Spinal cord (tissue), 10 donors: ENCODE data around the gene TMEM120A. TPM values are rescaled to one million over a fixed set of nuclear protein-coding genes. Genes with fewer than 3 reads are reported as not detected.
A peak's percentile ranks its signal among the peaks of the same experiment; 100 is the strongest.

Experiments
- DNase-seq, 6 donors: peaks; one replicate each; pipeline versions ENCODE4 v3.0.0 to v3.0.0-alpha.2; 2013 to 2015; ENCODE audit warnings: low spot score in 6 of 6, low read depth in 4 of 6
- H3K27ac ChIP-seq: one replicate; pipeline ENCODE4 v1.5.1; 2013; ENCODE audit warnings: low read depth, low read length, control low read depth
- H3K27me3 ChIP-seq: one replicate; pipeline ENCODE4 v1.6.1; 2013; ENCODE audit warnings: low read length; ENCODE audit not compliant: control insufficient read depth, insufficient read depth
- H3K36me3 ChIP-seq: one replicate; pipeline ENCODE4 v1.6.1; 2013; ENCODE audit warnings: low read length; ENCODE audit not compliant: control insufficient read depth, insufficient read depth
- H3K4me1 ChIP-seq: one replicate; pipeline ENCODE4 v1.6.1; 2013; ENCODE audit warnings: low read length; ENCODE audit not compliant: control insufficient read depth, insufficient read depth
- H3K4me3 ChIP-seq: one replicate; pipeline ENCODE4 v1.5.1; 2013; ENCODE audit warnings: low read depth, low read length, control low read depth
- H3K9me3 ChIP-seq: one replicate; pipeline ENCODE4 v1.6.1; 2013; ENCODE audit warnings: low read length; ENCODE audit not compliant: control insufficient read depth, insufficient read depth
- WGBS: methylation state at CpG from one replicate; pipeline ENCODE4 v1.1.5; 2013; ENCODE audit warnings: missing lambda C conversion rate; ENCODE audit not compliant: insufficient coverage; 5-methylcytosine and 5-hydroxymethylcytosine counted together
- polyA plus RNA-seq, 2 donors: library from polyadenylated mRNA; unstranded; fragments of 120-200 nt; gene quantifications; one replicate each; pipeline ENCODE4 v1.2.1, GENCODE V29; 2013; ENCODE audit not compliant: insufficient read length in 2 of 2
- total RNA-seq, 2 donors: library from RNA; depleted of rRNA in 1 of 2; stranded (reverse); fragments of 120-200 nt in 1 of 2; fragments of >200 nt in 1 of 2; gene quantifications; one replicate each; pipeline versions ENCODE4 v1.2.3 to v1.2.4, GENCODE V29; 2013 to 2014
- donor health status: healthy.

The TMEM120A gene
- total and polyA plus RNA-seq, 4 donors: 17.2 to 104 (median 62.4) TPM

- Histone ChIP-seq H3K27me3 (no peaks in the 10 kb centered on the region), H3K27ac (no peak overlapping the region), H3K9me3 (no peaks in the 10 kb centered on the region), H3K4me3 (no peak overlapping the region), H3K36me3 (peaks cover 86% of the 10 kb centered on the region), H3K4me1 (peaks cover 7% of the 10 kb centered on the region)
- WGBS: 91% methylated on average over 17 of the region's 22 CpGs
- no peak for DNase-seq
Observed at GRCh38 chr7:75982306-75983064, 11.9 kb downstream of the TMEM120A start.

GRCh38 chr7:75981453-75982305 is 12.7 kb downstream of the TMEM120A start:
- WGBS: 92% methylated on average over 36 of the region's 38 CpGs
- Histone ChIP-seq H3K27me3 (no peaks in the 10 kb centered on the region), H3K9me3 (no peaks in the 10 kb centered on the region), H3K4me3 (no peak overlapping the region), H3K27ac (no peak overlapping the region), H3K4me1 (peaks cover 8% of the 10 kb centered on the region), H3K36me3 (peaks cover 78% of the 10 kb centered on the region)
- DNase-seq: no peak

DNA sequence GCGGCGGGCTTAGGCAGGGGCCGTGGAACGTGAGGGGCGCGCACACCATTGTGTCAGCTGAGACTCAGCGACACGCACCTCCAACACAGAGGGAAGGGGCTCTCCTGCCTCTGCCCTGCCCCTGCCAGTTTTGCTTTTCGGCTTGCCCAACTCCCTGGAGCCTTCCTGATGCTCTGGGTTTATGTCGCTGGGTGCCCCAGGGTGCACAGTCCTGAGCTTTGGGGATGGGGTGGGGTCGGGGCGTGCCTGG is 13.3 kb downstream of the TMEM120A start:
- H3K4me3 ChIP-seq: no peak overlapping the region
- H3K4me1 ChIP-seq: peaks cover 8% of the 10 kb centered on the region
- DNase-seq: no peak
- H3K27me3 ChIP-seq: no peaks in the 10 kb centered on the region
- no peak overlapping the region for H3K27ac ChIP-seq
- H3K9me3 ChIP-seq: no peaks in the 10 kb centered on the region
- peaks cover 73% of the 10 kb centered on the region for H3K36me3 ChIP-seq
- 86% methylated on average over 12 of the region's 12 CpGs for WGBS

DNA sequence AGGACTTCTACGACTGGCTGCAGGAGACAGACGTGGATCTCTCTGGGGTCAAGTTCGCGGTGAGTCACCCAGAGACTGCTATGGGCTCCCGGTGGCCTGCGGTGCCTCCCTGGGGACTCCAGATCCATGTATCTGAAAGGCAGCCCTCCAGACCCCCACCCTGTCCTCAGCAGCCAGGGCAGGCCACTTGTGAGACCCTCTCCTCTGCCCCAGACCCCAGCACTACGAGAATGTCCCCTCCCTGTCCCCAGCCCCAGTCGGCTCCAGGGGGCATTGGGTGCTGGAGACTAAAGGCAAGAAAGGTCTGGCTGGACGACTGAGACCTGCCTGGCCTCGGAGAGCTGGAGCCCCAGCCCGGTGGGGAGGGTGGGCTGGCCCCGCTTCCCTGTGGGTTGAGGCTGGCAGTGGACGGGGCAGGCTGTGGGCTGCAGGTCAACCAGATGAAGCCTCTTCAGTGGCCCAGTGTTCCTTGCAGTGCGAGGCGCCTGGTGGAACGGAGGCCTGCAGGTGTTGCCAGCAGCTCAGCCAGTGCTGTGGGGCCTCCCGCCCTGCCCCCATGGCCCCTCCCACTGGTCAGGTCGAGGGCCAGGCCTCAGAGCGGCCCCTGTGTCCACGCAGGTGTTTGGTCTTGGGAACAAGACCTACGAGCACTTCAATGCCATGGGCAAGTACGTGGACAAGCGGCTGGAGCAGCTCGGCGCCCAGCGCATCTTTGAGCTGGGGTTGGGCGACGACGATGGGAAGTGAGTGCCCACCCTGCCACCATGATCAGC is 13.8 kb downstream of the TMEM120A start:
- no peaks in the 10 kb centered on the region for H3K27me3 ChIP-seq
- no peaks in the 10 kb centered on the region for H3K9me3 ChIP-seq
- no peak overlapping the region for H3K4me3 ChIP-seq
- no peak overlapping the region for H3K27ac ChIP-seq
- peaks cover 8% of the 10 kb centered on the region for H3K4me1 ChIP-seq
- WGBS: 89% methylated on average over 28 of the region's 29 CpGs
- DNase-seq: no peak
- peaks cover 68% of the 10 kb centered on the region for H3K36me3 ChIP-seq

- Histone ChIP-seq H3K4me1 (peaks cover 8% of the 10 kb centered on the region), H3K9me3 (no peaks in the 10 kb centered on the region), H3K27me3 (no peaks in the 10 kb centered on the region), H3K4me3 (no peak overlapping the region), H3K36me3 (peaks cover 60% of the 10 kb centered on the region), H3K27ac (no peak overlapping the region)
- WGBS: 90% methylated on average over 18 of the region's 22 CpGs
- DNase-seq: no peak
Observed at GRCh38 chr7:75979759-75980429, 14.5 kb downstream of the TMEM120A start.

- Histone ChIP-seq H3K27me3 (no peaks in the 10 kb centered on the region), H3K4me3 (no peak overlapping the region), H3K4me1 (peaks cover 8% of the 10 kb centered on the region), H3K9me3 (no peaks in the 10 kb centered on the region), H3K36me3 (peaks cover 49% of the 10 kb centered on the region), H3K27ac (no peak overlapping the region)
- 17% methylated on average over 1 of the region's 8 CpGs for WGBS
- peak in 2 of 6 donors; percentile 55 to 65 for DNase-seq
Observed at GRCh38 chr7:75977743-75978142, 16.7 kb downstream of the TMEM120A start.

DNA sequence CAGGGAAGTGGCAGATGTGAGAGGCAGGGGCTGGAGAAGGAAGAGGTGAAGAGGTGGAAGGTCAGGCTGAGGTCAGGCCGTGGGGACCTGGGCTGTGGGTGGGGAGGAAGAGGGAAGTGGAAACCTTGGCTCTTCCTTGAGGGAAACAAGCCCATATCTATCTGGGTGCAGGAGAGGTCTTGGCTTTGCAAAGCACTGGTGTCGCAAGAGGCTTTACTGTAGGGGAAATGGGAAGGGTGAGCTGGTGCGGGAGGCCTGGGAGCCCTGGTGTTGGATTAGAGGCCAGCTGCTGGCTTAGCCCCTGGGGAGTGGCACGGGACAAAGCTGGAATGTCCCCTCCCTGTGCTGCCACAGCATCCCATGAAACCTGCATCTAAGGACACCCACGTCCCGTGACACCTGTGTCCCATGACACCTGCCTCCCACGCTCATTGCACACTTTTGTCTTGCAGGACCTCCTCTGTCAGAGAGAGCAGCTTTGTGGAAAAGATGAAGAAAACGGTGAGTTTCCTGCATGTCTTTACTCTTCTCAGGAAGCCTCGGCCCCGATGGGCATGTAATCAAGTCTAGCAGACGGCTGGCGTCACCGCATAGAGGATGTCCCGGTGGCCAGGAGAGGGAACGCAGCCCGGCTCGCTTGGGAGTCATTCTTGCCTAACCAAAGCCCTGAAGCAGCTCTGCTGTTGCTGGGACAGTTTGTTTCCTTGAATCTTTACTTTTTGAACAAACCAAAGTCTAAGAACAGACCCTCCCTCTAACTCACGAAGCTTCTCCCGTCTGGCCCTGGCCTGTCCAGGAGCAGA is 22.2 kb downstream of the TMEM120A start:
- Histone ChIP-seq H3K36me3 (peaks cover 44% of the 10 kb centered on the region), H3K4me3 (no peak overlapping the region), H3K4me1 (peaks cover 38% of the 10 kb centered on the region), H3K27ac (no peak overlapping the region), H3K9me3 (no peaks in the 10 kb centered on the region), H3K27me3 (no peaks in the 10 kb centered on the region)
- 68% methylated on average over 19 of the region's 19 CpGs for WGBS
- DNase-seq: peak in 1 of 6 donors; percentile 1

- Histone ChIP-seq H3K4me1 (peaks cover 46% of the 10 kb centered on the region), H3K27me3 (no peaks in the 10 kb centered on the region), H3K4me3 (no peak overlapping the region), H3K36me3 (peaks cover 44% of the 10 kb centered on the region), H3K27ac (no peak overlapping the region), H3K9me3 (no peaks in the 10 kb centered on the region)
- DNase-seq: no peak
- 78% methylated on average over 12 of the region's 14 CpGs for WGBS
Observed at GRCh38 chr7:75971309-75971960, 23.0 kb downstream of the TMEM120A start.
